ENCODE data around the gene STOM.

DNA sequence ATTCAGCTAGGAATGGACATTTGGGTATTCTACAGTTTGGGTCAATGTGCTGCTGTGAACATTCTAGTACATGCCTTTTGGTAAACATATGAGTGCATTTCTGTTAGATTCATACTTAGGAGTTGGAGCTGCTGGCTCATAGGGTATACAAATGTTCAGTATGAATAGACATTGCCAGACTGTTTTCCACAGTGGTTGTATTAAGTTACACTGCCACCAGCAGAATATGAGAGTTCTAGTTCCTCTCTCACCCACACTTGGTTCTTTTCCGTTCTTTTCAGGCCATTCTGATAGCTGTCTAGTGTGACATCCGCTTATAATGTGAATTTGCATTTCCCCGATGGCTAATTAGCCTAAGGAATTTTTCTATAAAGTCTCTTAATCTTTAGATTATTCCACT, 25.0 kb downstream of the STOM start:
- TF ChIP-seq, protein P1, sequence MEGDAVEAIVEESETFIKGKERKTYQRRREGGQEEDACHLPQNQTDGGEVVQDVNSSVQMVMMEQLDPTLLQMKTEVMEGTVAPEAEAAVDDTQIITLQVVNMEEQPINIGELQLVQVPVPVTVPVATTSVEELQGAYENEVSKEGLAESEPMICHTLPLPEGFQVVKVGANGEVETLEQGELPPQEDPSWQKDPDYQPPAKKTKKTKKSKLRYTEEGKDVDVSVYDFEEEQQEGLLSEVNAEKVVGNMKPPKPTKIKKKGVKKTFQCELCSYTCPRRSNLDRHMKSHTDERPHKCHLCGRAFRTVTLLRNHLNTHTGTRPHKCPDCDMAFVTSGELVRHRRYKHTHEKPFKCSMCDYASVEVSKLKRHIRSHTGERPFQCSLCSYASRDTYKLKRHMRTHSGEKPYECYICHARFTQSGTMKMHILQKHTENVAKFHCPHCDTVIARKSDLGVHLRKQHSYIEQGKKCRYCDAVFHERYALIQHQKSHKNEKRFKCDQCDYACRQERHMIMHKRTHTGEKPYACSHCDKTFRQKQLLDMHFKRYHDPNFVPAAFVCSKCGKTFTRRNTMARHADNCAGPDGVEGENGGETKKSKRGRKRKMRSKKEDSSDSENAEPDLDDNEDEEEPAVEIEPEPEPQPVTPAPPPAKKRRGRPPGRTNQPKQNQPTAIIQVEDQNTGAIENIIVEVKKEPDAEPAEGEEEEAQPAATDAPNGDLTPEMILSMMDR (IDR thresholded peaks at IDR 0.05) = no peak
- TF ChIP-seq POLR2A (IDR thresholded peaks at IDR 0.05) = no peak
